CD4-positive, alpha-beta T cell treated with Interleukin-1 beta for 1 hour (primary cell): ENCODE measurements around the gene LRIF1.
"Not testable (repeated sequence)": the region's sequence is repeated elsewhere in the genome, so short reads cannot be mapped to it uniquely, and the experiment has no call there.

Experiments
- DNase-seq, 2 donors: peaks; one replicate each; pipeline ENCODE4 v3.0.0-alpha.2; 2020 to 2022

LRIF1 gene

DNA sequence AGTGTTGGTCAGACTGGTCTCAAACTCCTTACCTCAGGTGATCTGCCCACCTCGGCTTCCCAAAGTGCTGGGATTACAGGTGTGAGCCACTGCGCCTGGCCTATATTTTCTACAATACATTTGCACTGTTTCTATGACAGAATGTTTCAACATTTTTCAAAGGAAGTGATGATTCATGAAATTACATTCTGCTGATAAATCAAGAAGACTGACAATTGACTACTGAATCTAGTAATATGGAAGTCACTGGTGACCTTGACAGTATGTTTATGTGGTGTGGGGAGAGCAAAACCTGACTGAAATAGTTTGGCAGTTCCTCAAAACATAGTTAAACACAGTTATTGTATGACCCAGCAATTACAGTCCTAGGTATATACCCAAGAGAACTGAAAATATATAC is 18.1 kb downstream of the LRIF1 start:
- DNase-seq, result no peak

DNA sequence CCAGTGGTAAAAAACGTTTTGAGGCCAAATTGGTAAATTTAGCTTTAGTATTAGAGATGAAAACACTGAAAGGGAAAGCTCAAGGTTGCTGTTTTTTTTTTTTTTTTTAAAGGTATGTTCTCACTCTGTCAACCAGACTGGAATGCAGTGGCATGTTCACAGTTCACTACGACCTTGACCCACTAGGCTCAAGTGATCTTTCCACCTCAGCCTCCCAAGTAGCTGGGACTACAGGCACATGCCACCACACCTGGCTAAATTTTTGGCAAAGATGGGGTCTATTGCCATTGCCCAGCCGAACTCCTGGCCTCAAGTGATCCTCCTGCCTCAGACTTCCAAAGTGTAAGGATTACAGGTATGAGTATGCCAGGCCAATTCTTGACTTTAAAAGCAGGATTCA is 18.9 kb downstream of the LRIF1 start:
- DNase-seq, result no peak

DNA sequence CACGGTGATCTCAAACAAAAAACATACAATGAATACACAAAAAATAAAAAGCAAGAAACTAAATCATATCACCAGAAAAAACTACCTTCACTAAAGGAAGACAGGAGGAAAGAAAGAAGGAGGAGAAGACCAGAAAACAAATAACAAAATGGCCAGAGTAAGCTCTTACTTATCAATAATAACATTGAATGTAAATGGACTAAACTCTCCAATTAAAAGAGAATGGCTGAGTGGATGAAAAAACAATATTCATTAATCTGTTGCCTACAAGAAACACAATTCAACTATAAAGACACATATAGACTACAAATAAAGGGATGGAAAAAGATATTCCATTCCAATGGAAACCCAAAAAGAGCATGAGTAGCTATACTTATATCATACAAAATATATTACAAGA is 27.2 kb downstream of the LRIF1 start:
- DNase-seq, result no peak

DNA sequence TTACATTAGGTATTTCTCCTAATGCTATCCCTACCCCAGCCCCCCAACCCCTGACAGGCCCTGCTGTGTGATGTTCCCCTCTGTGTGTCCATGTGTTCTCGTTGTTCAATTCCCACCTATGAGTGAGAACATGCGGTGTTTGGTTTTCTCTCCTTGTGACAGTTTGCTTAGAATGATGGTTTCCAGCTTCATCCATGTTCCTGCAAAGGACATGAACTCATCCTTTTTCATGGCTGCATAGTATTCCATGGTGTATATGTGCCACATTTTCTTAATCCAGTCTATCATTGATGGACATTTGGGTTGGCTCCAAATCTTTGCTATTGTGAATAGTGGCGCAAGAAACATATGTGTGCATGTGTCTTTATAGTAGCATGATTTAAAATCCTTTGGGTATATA is 32.6 kb downstream of the LRIF1 start:
- DNase-seq, result not testable (repeated sequence)

DNA sequence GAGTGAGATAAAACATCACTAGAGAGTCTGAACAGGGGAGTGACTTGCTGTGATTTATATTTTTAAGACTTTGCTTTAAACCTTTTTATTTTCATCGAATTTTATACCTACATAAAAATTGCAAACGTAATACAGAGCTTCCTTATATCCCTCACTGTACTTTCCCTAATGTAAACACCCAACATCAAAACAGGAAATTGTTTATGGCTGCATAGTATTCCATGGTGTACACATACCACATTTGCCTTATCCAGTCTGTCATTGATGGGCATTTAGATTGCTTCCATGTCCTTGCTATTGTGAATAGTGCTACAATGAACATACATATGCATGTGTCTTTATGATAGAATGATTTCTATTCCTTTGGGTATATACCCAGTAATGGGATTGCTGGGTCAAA is 34.8 kb downstream of the LRIF1 start:
- DNase-seq, result no peak

DNA sequence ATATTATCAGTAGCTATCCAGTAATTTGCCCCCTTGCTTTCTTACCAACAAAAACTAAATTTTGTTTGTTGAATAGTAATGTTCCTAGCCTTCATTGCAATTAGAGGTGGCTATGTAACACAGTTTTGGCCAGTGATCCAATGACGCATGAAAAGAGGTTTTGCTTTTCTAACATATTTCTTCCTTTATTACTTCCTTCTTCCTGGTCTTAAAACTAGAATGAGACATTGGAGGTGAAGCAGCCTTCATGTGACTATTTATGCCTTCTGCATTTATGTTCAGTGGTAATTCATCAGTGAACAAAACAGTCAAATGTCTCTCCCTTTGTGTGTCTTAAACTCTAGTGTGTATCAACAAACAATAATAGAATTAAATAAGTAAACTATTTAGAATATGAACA is 35.5 kb downstream of the LRIF1 start:
- DNase-seq, result no peak

DNA sequence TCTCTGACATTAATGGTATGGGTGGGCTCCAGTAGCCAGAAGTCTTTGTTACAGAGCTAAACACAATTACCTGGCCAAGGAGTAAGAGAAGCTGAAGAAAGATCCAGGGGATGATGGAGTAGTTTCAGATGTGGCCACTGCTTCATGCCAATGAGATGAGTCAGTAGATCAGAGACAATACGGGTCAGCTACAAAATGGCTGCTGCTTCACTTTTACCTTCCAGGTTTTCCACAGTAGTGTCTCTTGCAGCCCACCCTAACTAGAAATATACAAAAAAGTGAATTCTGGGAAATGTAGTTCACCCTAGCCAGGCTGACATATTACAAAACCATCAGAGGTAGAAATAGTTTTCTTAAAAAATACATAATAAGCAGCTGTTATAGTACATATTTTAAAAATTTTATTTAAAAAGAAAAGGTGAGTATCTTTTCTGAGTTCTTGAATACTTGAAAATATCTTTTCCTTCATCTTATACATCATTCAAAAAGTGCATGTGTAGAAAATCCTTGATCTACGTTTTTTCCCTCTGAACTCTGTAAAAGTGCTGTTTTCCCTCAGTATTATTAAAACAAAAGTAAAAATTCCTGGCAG is 36.1 kb downstream of the LRIF1 start:
- no peak for DNase-seq

DNA sequence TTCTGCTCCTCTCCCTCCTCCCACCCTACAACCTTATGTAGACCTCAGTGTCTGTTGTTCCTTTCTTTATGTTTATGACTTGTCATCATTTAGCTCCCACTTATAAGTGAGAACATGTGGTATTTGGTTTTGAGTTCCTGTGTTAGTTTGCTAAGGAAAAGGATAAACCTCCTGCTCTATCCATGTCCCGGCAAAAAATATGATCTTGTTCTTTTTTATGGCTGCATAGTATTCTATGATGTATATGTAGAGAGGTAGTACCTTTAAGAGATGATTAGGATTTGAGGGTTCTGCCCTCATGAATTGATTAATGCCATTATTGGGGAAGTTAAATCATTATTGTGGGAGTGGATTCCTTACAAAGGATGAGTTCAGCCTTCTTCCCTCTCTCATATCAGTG is 41.8 kb downstream of the LRIF1 start:
- DNase-seq, result no peak

DNA sequence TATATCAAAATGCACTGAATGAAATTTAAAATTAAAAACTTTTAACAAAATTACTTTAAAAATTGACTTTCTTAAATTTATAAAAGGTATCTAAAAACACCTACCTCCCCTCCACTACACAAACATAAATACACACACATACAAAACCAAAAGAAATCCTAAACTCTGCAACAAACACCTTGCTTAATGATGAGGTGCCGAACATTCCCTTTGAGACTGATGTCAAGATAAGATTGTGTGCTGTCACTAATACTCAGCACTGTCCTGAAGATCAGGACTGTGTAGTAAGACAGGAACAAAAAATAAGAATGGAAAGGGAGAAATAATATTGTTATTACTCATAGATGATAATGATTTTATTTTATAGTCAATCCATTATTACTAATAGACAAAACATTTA is 45.7 kb downstream of the LRIF1 start:
- DNase-seq, result no peak

DNA sequence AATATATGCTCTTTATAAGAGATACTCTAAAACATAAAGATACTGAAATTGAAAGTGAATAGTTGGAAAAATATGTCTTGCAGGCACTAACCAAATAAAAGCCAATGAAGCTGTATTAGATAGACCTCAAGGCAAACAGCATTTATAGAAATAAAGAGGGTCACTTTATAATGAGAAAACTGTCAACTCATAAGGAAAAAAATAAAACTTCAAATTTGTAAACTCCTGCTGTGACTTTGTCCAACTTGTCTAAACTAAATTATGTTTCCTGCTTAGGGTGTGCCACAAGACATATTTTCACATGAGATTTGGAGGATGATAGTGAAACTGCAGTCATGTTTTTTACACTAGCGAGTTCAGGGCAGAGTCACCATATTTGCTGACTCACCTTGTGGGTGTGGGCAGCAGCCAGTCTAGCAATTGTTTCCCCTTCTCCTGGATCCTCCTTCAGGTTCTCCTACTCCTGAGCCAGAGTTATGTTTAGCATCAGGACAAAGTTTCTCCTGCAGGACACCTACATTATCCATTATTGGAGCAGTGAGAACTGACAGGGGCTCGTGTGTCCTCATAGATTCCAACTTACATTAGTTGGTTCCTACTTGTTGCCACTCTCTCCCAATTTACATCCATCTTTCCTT is 46.9 kb downstream of the LRIF1 start:
- DNase-seq, result peak in 1 of 2 donors; percentile 28

DNA sequence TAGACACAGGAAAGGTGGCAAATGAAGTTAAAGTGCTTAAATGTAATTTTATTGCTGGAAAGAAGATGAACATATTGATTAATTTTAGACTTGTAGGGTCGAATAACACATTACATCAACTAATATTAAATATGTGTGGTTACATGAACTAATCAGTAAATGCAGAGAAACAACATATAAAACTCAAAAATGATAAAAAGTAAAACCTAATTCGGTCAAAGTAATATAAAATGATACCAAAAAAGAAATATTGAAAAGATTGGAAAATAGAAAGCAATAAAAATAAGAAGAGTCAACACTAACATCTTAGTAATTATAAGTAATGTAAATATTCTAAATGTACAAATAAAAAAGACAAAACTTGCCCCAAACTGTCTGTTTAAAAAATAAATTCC is 47.5 kb downstream of the LRIF1 start:
- DNase-seq, result no peak

DNA sequence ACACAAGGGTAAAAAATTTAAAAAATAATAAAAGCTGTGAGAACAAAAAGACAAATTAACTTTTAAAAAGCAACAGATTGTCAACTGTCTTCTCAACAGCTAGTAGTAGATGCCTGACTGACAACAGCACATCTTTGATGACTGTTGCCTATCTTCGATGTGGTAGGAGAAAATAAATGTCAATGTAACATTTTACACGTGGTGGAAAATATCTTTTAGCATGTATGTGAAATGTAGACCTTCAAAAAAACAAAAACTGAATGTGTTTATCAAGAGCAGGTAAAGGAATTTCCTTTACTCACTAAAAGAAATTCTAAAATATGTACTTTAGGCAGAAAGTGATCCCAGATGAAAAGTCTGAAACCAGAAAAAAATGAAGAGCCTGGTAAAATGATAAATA is 47.9 kb downstream of the LRIF1 start:
- no peak for DNase-seq

DNA sequence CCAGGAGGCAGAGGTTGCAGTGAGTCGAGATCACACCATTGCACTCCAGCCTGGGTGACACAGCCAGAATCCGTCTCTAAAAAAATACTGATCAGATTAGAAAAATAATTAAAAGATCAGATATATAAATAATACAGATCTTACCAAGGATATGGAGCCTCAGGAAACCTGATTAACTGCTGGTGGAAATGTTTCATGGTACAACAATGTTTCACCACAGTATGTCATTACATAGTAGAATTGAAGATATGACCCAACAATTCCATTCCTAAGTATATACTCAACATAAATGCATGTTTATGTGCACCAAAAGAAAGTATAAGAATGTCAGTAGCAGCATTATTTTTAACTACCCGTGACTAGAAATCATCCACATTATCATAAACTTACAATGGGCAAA is 49.0 kb downstream of the LRIF1 start:
- no peak for DNase-seq

DNA sequence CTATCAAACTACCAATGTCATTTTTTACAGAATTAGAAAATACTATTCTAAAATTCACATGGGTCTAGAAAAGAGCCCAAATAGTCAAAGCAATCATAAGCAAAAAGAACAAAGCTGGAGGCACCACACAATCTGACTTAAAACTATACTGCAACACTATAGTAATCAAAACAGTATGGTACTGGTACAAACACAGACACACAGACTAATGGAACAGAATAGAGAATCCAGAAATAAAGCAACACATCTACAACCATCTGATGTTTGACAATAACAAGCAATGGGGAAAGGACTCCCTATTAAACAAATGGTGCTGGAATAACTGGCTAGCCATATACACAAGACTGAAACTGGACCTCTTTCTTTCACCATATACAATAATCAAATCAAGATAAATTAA is 50.9 kb downstream of the LRIF1 start:
- no peak for DNase-seq

DNA sequence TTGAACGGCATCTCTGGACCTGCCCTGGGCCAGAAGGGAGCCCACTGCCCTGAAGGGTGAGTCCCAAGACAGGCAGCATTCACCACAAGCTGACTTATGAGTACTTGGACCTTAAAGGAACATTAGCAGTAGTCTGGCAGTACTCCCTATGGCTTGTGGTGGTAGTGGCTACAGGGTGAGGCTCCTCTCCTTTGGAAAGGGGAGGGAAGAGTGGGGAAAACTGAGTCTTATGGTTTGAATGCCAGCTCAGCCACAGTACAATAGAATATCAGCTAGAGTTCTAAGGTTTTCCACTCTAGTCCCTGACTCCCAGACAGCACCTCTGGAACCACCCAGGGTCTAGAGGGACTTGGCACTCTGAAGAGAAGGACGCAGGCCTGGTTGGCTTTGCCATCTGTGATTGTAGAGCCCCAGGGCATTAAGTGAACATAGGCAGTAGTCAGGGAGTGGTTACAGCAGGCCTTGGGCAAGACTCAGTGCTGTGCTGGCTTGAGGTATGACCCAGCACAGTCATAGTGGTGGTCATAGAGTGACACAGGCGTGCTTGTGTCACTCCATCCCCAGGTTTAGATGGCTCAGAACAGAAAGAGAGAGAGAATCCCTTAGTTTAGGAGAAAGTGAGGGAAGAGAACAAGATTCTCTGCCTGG is 59.7 kb downstream of the LRIF1 start:
- peak in 1 of 2 donors; percentile 21 for DNase-seq

DNA sequence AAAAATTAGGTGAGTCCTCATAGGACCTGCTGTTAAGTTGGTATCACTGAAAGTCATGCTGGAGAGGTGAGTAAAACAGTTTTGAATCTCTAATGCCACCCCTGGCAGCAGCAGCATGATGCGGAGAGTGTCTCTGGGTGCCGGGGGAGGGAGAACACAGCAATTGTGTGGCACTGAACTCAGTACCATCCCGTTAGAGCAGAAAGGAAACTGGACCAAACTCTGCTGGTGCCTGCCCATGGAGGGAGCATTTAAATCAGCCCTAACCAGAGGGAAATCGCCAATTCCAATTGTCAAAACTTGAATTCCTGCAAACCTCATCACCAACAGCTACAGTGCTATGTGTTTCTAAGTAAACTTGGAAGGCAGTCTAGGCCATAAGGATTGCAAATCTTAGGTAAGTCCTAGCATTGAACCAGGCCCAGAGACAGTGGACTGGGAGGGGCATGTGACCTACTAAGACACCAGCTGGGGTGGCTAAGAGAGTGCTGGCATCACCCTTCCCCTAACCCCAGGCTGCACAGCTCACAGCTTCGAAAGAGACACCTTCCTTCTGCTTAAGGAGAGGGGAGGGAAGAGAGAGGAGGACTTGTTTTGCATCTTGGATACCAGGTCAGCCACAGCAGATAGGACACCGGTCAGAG is 60.8 kb downstream of the LRIF1 start:
- no peak for DNase-seq

DNA sequence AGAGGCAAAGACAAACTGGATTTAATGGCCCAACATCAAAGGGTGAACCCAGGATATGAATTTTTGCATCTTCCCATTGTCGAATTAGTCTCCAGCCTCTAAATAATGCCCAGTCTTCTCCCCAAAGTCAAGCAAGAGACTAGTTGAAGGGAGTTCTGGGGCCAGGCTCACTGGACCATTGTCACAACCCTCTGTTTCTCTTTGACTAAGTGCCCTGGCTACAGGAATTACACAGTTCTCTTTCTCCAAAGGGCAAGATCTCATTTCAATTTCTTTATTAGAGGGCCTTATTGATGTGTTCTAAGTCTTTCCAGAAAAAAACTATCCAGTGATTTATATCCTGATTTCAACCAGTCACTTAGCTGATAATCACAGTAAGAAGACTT is 64.3 kb downstream of the LRIF1 start:
- no peak for DNase-seq

DNA sequence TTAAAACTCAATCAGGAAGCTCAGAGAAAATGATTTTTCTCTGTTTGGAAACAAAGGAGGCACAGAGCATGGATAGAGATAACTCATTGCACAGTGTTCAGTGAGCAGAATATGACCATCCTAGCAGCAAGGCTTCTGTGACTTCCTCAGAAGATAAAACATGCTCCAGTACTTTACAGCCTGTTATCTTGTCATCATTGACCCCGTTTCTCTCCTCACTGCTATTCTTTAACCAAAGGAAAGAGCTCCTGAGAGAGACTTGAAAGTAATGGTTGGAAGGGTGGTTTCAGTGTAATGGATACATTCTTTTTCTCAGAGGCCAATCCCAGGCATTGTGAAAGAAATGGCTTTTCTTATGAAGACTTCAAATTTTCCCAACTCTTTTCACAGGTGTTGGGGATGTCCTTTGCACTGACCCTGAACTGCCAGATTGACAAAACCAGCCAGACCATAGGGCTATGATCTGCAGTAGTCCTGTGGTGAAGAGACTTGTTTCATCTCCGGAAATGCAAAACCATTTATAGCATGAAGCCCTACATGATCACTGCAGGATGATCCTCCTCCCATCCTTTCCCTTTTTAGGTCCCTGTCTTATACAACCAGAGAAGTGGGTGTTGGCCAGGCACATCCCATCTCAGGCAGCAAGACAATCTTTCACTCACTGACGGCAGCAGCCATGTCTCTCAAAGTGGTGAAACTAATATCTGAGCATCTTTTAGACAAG is 64.8 kb downstream of the LRIF1 start:
- no peak for DNase-seq

DNA sequence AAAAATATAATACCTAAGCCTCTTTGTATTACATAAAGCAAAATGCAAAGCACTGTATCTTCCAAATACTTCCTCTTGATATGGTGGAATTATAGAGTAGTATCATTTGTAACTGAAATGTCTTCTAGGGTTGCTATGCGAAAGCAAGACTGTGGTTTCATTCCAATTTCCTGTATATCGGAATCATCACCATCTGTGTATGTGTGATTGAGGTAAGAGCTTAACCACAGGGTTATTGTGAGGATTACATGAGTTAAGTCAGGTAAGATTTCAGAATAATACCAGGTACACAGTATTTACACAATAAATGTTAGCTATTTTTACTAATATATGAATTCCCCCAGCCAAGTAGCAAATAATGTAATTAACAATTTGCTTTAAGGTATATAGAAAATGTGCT is 66.0 kb downstream of the LRIF1 start:
- no peak for DNase-seq
